HG03045 (cell line): ENCODE measurements around the gene RIPOR2.

ENCODE experiments used
- ATAC-seq: cut with Tn5 transposase; IDR thresholded peaks from one replicate; pipeline ENCODE4 v1.9.1; 2021; ENCODE audit warnings: mild to moderate bottlenecking, moderate library complexity; ENCODE audit not compliant: unreplicated experiment

Gene RIPOR2

GRCh38 chr6:24905483-24905882 lies 30.3 kb downstream of the RIPOR2 start:
- no peak for ATAC-seq

GRCh38 chr6:24903681-24904080 lies 32.1 kb downstream of the RIPOR2 start:
- ATAC-seq, result no peak

GRCh38 chr6:24902782-24903181 lies 33.0 kb downstream of the RIPOR2 start:
- ATAC-seq, result no peak

DNA sequence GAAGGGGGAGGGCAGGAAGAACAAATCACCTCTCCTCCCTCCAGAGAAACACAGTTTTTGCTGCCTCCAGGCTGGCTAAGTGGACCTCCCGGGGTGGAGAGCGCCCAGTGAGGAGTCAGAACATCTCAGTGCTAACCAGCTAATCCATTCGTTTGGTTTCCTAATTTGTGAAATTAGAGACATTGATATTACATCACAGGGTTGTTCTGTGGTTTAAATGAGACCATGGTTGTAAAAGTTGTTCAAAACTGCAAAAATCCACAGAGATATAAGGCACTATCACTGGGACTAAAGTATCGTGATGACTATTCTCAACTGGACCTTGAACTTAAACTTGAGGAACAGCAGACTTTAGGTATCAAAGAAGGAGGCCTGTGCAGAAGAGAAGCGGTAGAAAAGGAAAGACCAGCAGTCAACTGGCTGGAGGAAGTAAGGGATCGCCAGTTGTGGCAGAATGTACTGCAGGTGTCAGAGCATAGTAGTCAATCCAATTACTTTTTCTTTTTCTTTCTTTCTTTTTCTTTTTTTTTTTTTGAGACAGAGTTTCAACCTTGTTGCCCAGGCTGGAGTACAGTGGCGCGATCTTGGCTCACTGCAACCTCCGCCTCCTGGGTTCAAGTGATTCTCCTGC lies 33.9 kb downstream of the RIPOR2 start:
- no peak for ATAC-seq

DNA sequence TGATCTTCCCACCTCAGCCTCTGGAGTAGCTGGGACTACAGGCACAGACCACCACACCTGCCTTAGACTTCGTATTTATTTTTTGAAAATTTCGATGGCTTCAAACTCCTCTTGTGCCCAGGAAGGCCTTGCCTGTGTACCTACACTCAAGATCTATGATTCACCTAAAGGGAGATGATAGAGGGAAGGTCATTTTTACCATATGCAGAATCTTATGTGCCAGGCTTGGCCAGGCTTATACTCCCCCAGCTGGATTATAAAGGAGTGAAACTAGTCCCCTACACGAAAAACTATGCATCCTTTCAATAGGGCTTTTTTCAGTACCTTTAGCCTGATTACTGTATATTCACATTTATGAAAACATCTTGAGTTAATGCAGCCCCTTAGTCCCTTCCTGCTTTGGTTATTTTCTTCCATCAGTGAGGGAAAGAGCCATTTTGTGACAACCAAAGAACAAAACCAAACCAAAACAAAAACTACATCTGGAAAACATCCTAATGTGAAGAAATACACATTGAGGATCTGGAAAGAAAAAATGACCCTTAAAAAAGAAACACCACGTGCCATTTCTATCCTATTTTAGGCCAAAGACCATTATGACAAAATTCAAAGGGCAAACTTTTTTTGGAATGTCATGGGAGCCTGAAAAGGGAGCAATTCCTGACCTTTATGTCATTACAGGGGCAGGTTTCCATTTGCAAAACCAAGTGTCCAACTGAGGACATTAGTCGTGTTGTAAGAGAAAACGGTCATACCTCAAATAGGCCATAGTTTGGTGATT lies 34.7 kb downstream of the RIPOR2 start:
- ATAC-seq, result no peak

GRCh38 chr6:24899997-24900325 lies 35.8 kb downstream of the RIPOR2 start:
- ATAC-seq, result no peak

DNA sequence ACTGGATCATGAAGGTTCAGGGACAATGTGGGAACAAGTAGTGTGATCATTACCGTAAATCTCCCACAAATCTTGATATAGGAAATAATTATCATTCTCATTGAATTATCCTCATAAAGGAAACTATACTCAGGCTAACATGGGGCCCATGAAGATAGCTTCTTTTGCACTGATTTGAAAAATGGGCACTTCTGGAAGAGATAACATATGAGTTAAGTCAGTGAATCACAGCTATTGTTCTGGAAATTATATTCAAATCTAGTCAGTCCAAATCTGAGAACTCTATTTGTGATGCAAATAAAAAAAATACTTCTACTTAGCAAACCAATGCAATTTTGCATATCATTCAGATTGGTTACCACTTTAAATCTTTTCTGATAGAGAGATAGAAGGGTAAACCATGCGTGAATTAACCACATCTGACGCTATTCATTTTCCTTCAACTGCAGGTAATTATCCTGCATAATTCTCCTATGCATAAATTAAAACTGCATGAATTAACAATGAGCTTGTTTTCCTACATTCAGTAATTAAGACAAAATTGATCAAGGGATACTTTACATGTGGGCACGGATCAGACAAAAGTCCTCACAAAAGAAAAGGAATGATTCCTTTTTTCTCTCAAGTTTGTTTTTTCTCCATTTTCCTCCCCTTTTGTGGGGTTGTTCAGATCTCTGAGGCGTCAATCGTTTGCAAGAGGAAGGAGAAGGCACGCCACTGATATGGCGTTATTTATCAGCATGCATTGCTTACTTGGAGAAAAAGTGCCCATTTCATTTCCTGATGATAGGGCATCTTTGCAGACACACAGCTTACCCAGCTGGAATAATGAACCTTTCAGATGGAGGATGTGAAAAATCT lies 36.4 kb downstream of the RIPOR2 start:
- ATAC-seq, result no peak

GRCh38 chr6:24898676-24899075 lies 37.1 kb downstream of the RIPOR2 start:
- ATAC-seq, result no peak

DNA sequence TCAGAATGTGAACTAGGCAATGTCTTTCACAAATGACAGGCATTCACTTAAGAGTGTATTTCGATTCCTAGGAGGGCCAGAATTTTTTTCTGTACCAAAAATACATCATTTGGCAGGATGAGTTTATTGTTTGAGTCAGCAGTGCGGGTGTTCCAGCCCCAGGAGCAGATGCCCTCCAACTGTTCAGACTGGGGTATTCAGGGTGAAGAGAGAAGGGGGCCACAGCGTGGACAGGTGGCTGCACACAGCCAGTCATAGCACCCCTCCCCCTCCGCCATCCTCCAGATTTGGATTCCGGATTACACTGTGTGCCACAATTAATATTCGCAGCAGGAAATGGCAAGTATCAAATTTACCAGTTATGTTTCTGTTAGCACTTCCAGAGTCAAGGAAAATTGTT lies 38.6 kb downstream of the RIPOR2 start:
- no peak for ATAC-seq

DNA sequence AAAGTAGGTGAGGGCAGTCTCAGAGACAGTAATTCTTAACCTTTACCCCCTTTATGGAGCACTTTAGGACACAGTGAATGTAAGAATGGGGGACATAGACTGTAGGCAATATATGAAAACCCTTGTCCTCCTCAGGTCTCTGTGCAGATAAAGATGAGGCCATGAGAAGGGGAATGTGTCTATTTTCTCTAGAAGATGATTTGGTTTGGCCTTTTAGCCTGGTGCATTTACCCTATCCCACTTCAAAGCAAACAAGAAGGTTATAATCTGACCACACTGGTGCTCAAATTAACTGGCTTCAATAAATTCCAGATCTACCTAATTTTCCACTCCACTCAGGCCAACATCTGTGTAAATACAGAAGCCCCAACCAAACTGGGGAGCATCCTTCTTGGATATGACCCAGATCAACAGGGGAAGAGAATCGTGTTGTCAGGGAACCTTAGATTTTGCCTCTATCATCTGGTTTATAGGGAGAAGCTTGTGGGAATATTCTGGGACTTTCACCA lies 42.4 kb downstream of the RIPOR2 start:
- ATAC-seq, result no peak

- ATAC-seq, result no peak
Observed at GRCh38 chr6:24891004-24891403, 44.8 kb downstream of the RIPOR2 start.

GRCh38 chr6:24890471-24890870 lies 45.3 kb downstream of the RIPOR2 start:
- ATAC-seq, result no peak

- no peak for ATAC-seq
Observed at GRCh38 chr6:24888715-24889370, 46.9 kb downstream of the RIPOR2 start.

- no peak for ATAC-seq
Observed at GRCh38 chr6:24887545-24888140, 48.1 kb downstream of the RIPOR2 start.

GRCh38 chr6:24883618-24884017 lies 52.1 kb downstream of the RIPOR2 start:
- peak; percentile 60 for ATAC-seq

DNA sequence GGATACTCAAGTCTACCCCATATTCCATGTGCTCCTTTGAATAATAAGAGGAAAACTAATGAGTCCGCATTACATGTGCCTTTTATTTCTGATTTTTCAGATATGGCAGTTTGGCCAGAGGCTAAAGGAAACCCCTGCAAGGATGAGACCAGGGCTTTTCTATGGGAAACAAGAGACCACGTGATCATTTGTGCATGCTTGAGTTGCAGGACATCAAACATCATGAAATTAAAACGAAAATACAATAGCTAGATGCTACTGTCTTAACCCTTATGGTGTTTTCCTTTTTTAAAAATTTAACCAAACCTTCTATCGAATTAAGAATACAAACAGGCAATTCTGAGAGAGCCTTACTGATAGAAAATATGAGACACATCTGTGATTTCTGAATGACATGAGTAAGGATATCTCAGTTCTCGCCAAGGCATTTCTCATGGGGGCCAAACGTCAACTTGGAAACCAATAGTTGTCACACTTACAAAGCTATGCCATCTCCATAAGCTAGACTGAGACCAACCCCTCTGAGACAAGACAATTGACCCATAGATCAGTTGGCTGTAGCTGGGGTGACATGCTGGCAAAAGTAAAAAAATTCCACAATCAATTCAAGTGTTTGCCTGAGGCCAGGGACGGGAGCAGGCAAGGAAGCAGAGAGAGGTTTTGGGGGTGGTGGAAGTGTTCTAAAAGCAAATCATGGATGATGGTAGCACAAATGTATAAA lies 52.8 kb downstream of the RIPOR2 start:
- no peak for ATAC-seq

DNA sequence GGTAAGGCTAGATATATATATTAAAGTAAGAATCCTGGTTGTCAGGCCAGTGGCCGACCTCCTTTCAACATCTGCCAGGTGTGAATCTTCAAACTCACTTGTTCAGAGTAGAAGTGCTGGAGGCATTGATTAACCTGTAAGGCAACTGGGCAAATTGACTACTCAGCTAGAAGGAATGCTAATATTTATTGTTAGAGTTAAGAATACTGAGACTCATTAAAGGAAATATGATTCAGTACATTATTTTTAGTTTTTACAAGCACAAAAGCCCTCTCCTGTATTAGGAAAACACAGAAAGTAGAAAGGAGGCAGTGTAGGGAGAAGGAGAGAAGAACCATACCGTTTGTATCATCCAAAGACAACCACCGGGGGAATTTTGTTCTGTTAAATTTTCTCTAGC lies 53.5 kb downstream of the RIPOR2 start:
- no peak for ATAC-seq

DNA sequence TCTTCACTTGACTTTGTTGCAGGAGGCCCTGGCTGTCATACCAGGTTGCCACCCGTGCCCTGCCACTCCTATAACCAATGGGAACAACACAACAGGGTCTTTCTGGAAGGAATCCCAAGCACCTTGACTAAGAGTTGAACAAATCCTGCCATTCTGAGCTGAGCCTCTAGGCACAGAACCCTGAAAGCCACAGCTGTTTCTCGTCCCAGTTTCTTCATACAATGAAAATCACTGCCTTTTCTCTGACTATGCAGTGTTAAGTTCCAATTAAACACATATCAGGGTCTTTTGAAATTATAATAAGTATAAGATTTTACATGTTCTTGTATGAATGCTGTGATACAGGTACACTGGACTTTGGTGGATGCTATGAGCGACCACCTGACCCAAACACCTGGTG lies 54.4 kb downstream of the RIPOR2 start:
- ATAC-seq, result no peak

- ATAC-seq, result no peak
Observed at GRCh38 chr6:24880451-24880850, 55.3 kb downstream of the RIPOR2 start.

DNA sequence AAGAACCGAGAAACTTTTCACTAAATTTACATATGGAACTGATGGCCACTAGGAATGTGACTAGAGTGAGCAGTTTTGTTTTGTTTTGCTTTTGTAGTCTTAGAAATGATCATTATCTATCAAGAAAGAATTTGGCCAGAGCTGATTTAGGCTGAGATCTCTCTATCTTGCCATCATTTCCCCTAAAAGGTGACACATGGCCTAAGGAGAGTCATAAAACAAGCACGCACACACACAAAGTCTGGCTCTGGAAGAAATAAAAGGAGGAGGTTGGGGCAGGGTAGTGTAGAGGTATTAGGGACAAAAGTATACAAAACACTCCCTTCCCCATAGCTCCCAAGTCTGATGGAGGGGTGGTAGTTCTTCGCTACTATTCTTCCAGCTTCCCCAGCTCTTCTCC lies 56.4 kb downstream of the RIPOR2 start:
- no peak for ATAC-seq
